Cardiac muscle cell (in vitro differentiated cells and primary cell): ENCODE data around the gene MYO9B. TPM values are rescaled to one million over a fixed set of nuclear protein-coding genes. Genes with fewer than 3 reads are reported as not detected.

Experiments
- DNase-seq, 2 donors: peaks; one replicate each; pipeline versions ENCODE4 v3.0.0 to v3.0.0-alpha.2; 2010 to 2017; ENCODE audit warnings: low read depth in 1 of 2, low spot score in 1 of 2
- H3K27ac ChIP-seq: fragments of 200-600 bp; sonication (generic); 2 replicates; pipeline ENCODE4 v1.5.1; 2016
- H3K27me3 ChIP-seq: fragments of 200-600 bp; sonication (generic); 2 replicates; pipeline ENCODE4 v1.6.0; 2016; ENCODE audit warnings: control low read depth
- H3K36me3 ChIP-seq: fragments of 200-600 bp; sonication (generic); 2 replicates; pipeline ENCODE4 v1.5.1; 2016; ENCODE audit warnings: control low read depth
- H3K4me1 ChIP-seq: fragments of 200-600 bp; sonication (generic); 2 replicates; pipeline ENCODE4 v1.8.1; 2017; ENCODE audit warnings: low read depth, mild to moderate bottlenecking, mixed run types
- H3K4me3 ChIP-seq: fragments of 200-600 bp; sonication (generic); 2 replicates; pipeline ENCODE4 v1.5.1; 2016; ENCODE audit warnings: mild to moderate bottlenecking
- H3K9me3 ChIP-seq: fragments of 200-600 bp; sonication (generic); 2 replicates; pipeline ENCODE4 v1.5.1; 2017; ENCODE audit warnings: low read depth, mild to moderate bottlenecking, control low read depth
- CTCF ChIP-seq: IDR thresholded peaks from 2 replicates; pipeline ENCODE4 v1.5.1; 2012; ENCODE audit warnings: low read depth, mild to moderate bottlenecking, low read length
- polyA plus RNA-seq: library from polyadenylated mRNA; unstranded; fragments of >200 nt; fragmentation: Nextera tagmentation; extraction: Ambion mirVana; gene quantifications from 2 replicates; pipeline ENCODE4 v1.2.1, GENCODE V29; 2016
- total RNA-seq: library from RNA; depleted of rRNA; stranded (reverse); fragments of >200 nt; gene quantifications from 2 replicates; pipeline ENCODE4 v1.2.3, GENCODE V29; 2016

MYO9B gene
- total and polyA plus RNA-seq, 2 experiments from 2014 or later, result 17.7 to 47.9 TPM

GRCh38 chr19:17235300-17235970, 159.9 kb downstream of the MYO9B start:
- peaks cover 22% of the 10 kb centered on the region for H3K36me3 ChIP-seq

GRCh38 chr19:17235971-17236777, 160.6 kb downstream of the MYO9B start:
- Histone ChIP-seq H3K36me3 (peaks cover 22% of the 10 kb centered on the region), H3K27ac (peak overlapping the region; percentile 21), H3K4me1 (peaks cover 13% of the 10 kb centered on the region), H3K4me3 (peak overlapping the region; percentile 9), H3K27me3 (no peaks in the 10 kb centered on the region), H3K9me3 (no peaks in the 10 kb centered on the region)
- TF ChIP-seq CTCF, result no peak
- DNase-seq, result peak in 1 of 2 donors; percentile 51

More at GRCh38 chr19:17235300-17235970, 159.9 kb downstream of the MYO9B start:
- H3K27me3 ChIP-seq, result no peaks in the 10 kb centered on the region
- peaks cover 13% of the 10 kb centered on the region for H3K4me1 ChIP-seq
- H3K27ac ChIP-seq, result peak overlapping the region; percentile 21
- TF ChIP-seq CTCF, result peak; percentile 43
- no peaks in the 10 kb centered on the region for H3K9me3 ChIP-seq
- H3K4me3 ChIP-seq, result peak overlapping the region; percentile 9
- DNase-seq, result peak; percentile 78 to 84

- H3K36me3 ChIP-seq, result peaks cover 22% of the 10 kb centered on the region
- H3K27me3 ChIP-seq, result no peaks in the 10 kb centered on the region
- H3K4me1 ChIP-seq, result peaks cover 13% of the 10 kb centered on the region
- DNase-seq, result no peak
- TF ChIP-seq CTCF, result no peak
- H3K27ac ChIP-seq, result peak overlapping the region; percentile 13
- H3K9me3 ChIP-seq, result no peaks in the 10 kb centered on the region
- H3K4me3 ChIP-seq, result no peak overlapping the region
Measured at GRCh38 chr19:17236811-17237543, 161.4 kb downstream of the MYO9B start.

- TF ChIP-seq CTCF, result no peak
- no peak for DNase-seq
- Histone ChIP-seq H3K4me1 (peaks cover 13% of the 10 kb centered on the region), H3K27ac (no peak overlapping the region), H3K9me3 (no peaks in the 10 kb centered on the region), H3K36me3 (peaks cover 13% of the 10 kb centered on the region), H3K4me3 (no peak overlapping the region), H3K27me3 (no peaks in the 10 kb centered on the region)
Measured at GRCh38 chr19:17237747-17238706, 162.4 kb downstream of the MYO9B start.
